ENCODE measurements around the gene MTG2.

DNA sequence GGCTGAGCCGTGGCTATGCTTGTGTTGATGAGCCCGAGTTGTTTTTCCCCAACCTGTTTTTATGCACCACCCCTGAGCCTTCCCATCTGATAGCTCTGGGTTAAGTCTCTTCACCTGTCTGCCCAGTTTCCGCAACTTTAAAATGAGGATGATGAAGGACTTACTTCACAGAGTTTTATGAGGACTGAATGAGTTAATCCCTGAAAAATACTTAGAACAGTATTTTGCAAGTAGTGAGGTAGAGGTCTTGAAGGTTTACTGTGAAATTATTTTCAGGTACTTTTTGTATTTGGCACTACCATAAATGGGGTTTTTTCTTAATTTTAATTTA lies 3.2 kb downstream of the MTG2 start:
- TF ChIP-seq CTCF (IDR thresholded peaks at IDR 0.05) (no peak), POLR2A (IDR thresholded peaks at IDR 0.05) (no peak)
